Stimulated activated CD8-positive, alpha-beta memory T cell treated with anti-CD3 and anti-CD28 coated beads, Interleukin-4, amount 100 ng/mL, for 4 hours (primary cell): ENCODE results near the gene RNF213.
"Not testable (repeated sequence)": the region's sequence is repeated elsewhere in the genome, so short reads cannot be mapped to it uniquely, and the experiment has no call there.

Experiments used
- DNase-seq, 2 donors: peaks; one replicate each; pipeline ENCODE4 v3.0.0-alpha.2; 2020; ENCODE audit warnings: low read depth in 2 of 2, low spot score in 1 of 2

The RNF213 gene

GRCh38 chr17:80267391-80267790 is 6.7 kb downstream of the RNF213 start:
- DNase-seq = no peak

GRCh38 chr17:80268427-80268826 is 7.8 kb downstream of the RNF213 start:
- DNase-seq = no peak

- DNase-seq = no peak
Measured at GRCh38 chr17:80269405-80269807, 8.8 kb downstream of the RNF213 start.

GRCh38 chr17:80270104-80270503 is 9.5 kb downstream of the RNF213 start:
- no peak for DNase-seq

- DNase-seq = no peak
Measured at GRCh38 chr17:80270836-80271235, 10.2 kb downstream of the RNF213 start.

DNA sequence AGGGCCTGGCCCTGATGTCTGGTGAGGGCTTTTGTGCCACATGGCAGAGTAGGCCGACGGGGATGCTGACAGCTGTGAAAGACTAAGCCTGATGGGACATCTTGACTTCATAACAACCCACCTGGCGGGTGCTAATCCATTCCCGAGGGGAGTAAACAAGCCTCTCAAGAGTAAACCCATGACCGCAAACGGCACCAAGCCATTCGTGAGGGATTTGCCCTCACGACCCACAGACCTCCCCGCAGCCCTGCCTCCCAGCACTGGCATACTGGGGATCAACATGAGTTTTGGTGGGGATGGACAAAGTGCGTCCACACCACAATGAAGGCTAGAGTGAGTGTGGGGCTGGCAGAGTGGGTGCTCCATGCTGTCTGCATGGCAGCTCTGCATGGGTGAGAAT is 11.7 kb downstream of the RNF213 start:
- DNase-seq = no peak

DNA sequence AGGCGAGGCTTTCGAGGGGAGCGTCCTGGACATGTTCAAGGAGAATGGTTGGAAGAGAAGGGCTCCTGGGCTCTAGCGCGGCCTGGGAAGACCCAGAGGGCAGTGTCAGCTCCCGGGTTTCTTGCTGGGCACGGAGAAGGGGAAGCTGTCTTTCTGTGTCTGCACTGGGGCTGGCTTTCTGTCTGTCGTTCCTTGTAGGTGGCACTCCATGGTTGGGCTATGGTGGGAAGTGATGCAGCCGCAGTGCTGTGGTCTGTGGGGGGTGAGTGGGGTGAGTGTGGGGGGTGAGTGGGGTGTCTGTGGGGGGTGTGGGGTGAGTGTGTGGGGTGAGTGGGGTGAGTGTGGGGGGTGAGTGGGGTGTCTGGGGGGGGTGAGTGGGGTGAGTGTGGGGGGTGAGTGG is 13.7 kb downstream of the RNF213 start:
- no peak for DNase-seq

DNA sequence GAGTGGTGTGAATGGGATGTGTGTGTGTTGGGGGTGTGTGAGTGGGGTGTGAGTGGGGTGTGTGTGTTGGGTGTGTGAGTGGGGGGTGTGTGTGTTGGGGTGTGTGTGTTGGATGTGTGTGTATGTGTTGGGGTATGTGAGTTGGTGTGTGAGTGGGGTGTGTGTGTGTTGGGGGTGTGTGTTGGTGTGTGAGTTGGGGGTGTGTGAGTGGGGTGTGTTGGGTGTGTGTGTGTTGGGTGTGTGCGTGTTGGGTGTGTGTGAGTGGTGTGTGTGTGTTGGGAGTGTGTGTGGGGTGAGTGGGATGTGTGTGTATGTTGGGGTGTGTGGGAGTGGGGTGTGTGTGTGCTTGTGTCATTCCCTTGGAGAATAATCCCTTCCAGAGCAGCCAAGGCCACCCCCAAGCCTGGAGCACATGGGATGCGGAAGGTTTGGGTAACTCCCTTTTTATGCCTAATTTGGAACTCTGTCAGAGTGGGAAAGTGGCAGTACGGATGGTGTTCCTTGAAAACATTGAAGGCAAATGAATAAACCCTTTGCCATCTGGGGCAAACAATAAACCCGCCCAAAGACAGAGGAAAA is 14.3 kb downstream of the RNF213 start:
- no peak for DNase-seq

- not testable (repeated sequence) for DNase-seq
Measured at GRCh38 chr17:80275857-80276256, 15.2 kb downstream of the RNF213 start.

GRCh38 chr17:80277751-80278671 is 17.4 kb downstream of the RNF213 start:
- no peak for DNase-seq

DNA sequence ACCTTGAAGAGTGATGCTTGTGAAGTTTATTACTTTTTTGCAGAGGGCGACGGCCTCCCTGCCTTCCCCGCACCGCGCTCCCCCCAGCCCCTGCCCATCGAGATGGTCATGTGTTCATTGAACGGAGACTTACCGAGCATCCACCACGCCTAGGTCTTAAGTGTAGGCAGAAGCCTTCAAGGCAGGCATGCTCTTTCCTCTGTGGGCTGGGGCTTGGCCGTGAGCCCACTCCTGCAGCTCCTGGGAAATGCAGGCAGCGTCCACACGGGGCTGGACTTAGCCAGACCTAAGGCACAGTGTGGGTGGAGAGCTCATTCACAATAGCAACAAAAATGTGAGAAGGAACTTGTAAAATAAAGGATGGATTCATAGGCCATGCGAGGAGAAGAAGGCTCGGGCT is 19.2 kb downstream of the RNF213 start:
- DNase-seq = no peak

- no peak for DNase-seq
Measured at GRCh38 chr17:80281516-80281915, 20.9 kb downstream of the RNF213 start.

DNA sequence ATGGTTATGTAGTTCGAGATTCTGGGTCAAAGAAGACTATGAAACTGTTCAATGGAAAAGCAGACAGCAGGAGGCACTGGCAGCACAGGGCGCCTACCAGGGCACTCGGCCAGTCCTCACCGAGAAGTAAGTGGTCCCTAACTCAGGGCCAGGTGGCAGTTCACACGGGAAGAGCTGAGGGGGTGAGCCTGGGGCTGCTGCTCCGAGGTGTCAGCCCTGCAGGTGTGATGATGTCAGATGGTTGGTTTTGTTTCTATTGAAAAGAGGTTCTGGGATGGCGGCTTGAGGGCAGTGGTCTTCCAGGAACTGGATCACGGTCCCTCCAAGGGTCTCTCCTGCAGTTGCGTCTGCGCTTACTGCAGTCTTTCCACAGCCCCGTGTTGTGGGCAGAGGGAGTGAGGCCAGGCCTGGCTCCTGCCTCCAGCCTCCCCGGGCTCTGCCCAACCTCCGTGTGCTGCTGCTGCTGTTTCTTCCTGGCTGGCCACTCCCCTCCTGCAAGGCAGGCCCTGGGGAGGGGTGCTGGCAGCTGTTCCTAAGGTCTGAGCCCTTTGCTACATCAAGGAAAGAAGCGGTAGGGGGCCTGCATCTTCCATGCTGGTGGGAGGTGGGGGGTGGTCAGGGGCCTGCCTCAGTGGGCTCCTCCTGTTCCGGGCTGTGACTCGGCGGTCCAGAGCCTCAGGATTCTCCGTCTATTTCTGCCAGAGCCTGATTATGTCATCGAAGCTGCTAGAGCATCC is 22.6 kb downstream of the RNF213 start:
- DNase-seq = no peak

GRCh38 chr17:80284631-80285030 is 24.0 kb downstream of the RNF213 start:
- no peak for DNase-seq

GRCh38 chr17:80285237-80285920 is 24.7 kb downstream of the RNF213 start:
- no peak for DNase-seq

DNA sequence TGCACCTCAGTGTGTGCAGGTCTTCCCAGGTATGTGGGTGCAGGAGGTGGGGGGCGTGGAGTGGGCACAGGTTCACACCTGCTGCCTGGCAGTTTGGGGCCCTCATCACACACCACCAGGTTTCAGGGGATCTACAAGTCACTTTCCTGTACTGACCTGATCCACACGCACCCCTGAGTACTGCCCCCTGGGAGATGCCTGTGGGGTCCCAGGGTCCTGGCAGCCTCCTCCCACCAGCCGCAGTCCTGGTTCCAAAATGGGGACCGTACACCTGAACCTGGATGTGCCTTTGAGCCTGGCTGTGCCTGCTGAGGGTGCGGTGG is 25.9 kb downstream of the RNF213 start:
- no peak for DNase-seq

DNA sequence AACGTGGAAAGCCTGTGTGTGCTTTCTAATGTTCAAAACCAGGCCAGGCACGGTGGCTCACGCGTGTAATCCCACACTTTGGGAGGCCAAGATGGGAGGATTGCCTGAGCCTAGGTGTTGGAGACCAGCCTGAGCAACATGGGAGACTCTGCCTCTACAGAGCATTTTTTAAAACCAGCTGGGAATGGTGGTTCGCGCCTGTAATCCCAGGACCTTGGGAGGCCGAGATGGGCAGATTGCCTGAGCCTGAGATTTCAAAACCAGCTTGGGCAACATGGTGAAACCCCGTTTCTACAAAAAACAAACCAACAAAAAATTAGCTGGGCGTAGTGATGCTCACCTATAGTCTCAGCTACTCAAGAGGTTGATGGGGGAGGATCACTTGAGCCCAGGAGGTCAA is 26.4 kb downstream of the RNF213 start:
- no peak for DNase-seq

DNA sequence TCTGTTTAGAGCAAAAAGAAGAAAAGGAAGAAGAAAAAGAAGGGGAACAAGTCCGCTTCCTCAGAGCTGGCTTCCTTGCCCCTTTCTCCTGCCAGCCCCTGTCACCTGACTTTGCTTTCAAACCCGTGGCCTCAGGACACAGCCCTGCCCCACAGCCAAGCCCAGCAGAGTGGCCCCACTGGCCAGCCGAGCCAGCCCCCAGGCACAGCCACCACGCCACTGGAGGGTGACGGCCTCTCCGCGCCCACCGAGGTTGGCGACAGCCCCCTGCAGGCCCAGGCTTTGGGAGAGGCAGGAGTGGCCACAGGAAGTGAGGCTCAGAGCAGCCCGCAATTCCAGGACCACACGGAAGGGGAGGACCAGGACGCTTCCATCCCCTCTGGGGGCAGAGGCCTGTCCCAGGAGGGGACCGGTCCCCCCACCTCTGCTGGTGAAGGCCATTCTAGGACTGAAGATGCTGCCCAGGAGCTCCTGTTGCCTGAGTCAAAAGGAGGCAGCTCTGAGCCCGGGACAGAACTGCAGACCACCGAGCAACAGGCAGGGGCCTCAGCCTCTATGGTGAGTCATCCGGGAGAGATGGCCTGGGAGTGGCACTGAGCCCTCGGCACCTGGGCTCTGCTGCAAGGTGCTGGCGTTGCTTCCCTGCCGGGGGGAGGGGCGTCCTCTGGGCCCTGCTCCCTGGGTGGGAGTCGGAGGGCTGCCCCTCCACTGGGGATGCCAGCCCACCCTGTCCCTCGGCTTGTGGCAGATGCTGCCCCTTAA is 27.3 kb downstream of the RNF213 start:
- DNase-seq = no peak

DNA sequence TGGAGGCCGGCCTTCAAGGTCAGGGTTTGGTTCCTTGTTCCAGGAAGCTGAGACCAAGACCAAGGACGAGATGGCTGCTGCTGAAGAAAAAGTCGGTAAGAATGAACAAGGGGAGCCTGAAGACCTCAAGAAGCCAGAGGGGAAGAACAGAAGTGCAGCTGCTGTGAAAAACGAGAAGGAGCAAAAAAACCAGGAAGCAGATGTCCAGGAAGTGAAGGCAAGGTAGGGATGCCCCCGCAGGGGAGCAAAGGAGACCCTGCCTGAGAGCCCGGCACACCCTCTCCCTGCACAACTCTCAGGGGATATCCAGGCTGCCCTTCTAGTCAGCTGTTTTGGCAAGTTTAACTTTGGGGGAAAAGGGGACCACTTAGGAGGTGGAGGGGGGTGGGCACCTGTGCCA is 29.0 kb downstream of the RNF213 start:
- no peak for DNase-seq

GRCh38 chr17:80290156-80290555 is 29.5 kb downstream of the RNF213 start:
- DNase-seq = no peak

DNA sequence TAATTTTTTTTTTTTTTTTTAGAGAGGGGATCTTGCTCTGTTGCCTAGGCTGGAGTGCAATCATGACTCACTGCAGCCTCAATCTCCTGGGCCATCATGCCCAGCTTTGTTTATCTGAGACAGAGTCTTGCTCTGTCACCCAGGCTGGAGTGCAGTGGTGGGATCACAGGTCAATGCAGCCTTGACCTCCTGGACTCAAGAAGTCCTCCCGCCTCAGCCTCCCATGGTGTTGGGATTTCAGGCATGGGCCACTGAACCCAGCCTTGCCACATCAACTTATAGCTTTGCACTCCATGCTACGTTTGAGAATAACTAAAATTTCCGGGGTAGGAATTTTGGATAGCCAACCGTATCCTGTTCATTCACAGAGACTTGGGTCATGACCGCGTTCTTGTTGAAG is 30.6 kb downstream of the RNF213 start:
- no peak for DNase-seq
